GM10847 (cell line): ENCODE data around the gene HOXA6.

Experiments
- POLR2A ChIP-seq: IDR thresholded peaks from 2 replicates; pipeline ENCODE4 v1.6.1; 2011; ENCODE audit not compliant: insufficient read length; ENCODE audit errors: extremely low read depth

The HOXA6 gene

GRCh38 chr7:27170426-27171324, 23.1 kb upstream of the HOXA6 start:
- TF ChIP-seq POLR2A = no peak

GRCh38 chr7:27169658-27170425, 22.3 kb upstream of the HOXA6 start:
- no peak for TF ChIP-seq POLR2A

- no peak for TF ChIP-seq POLR2A
Measured at GRCh38 chr7:27168265-27168947, 20.8 kb upstream of the HOXA6 start.

- TF ChIP-seq POLR2A = no peak
Measured at GRCh38 chr7:27167916-27168264, 20.3 kb upstream of the HOXA6 start.

- no peak for TF ChIP-seq POLR2A
Measured at GRCh38 chr7:27166531-27167505, 19.2 kb upstream of the HOXA6 start.

GRCh38 chr7:27165996-27166530, 18.5 kb upstream of the HOXA6 start:
- no peak for TF ChIP-seq POLR2A

GRCh38 chr7:27165089-27165995, 17.8 kb upstream of the HOXA6 start, which contains the start of gene HOXA9:
Gene HOXA9 (minus strand): TSS chr7:27165537. CDS start chr7:27165457, 80 bp downstream.
- no peak for TF ChIP-seq POLR2A

GRCh38 chr7:27164367-27165088, 17.0 kb upstream of the HOXA6 start:
- no peak for TF ChIP-seq POLR2A

- TF ChIP-seq POLR2A = no peak
Measured at GRCh38 chr7:27164045-27164366, 16.4 kb upstream of the HOXA6 start.

- TF ChIP-seq POLR2A = no peak
Measured at GRCh38 chr7:27163288-27164044, 15.9 kb upstream of the HOXA6 start.

- TF ChIP-seq POLR2A = no peak
Measured at GRCh38 chr7:27162561-27163287, 15.2 kb upstream of the HOXA6 start.
